Thyroid gland (tissue), 4 donors: ENCODE results near the gene GOLGA6C.

Experiments used
- POLR2A ChIP-seq, 2 donors: fragments of 450-650 bp; IDR thresholded peaks; one replicate each; pipeline ENCODE4 v1.6.1; 2017; ENCODE audit warnings: antibody characterized with exemption in 2 of 2, mild to moderate bottlenecking in 2 of 2, moderate library complexity in 1 of 2
- TF ChIP-seq, protein P1 (sequence below), 6 experiments: fragments of 200-600 bp in 3 of 6; fragments of 450-650 bp in 3 of 6; sonication (generic) in 3 of 6; IDR thresholded peaks; one replicate each; pipeline ENCODE4 v1.5.1; 2016 to 2019; ENCODE audit warnings: antibody characterized with exemption in 6 of 6, mild to moderate bottlenecking in 2 of 6, inconsistent platforms in 1 of 6, moderate library complexity in 1 of 6

DNA sequence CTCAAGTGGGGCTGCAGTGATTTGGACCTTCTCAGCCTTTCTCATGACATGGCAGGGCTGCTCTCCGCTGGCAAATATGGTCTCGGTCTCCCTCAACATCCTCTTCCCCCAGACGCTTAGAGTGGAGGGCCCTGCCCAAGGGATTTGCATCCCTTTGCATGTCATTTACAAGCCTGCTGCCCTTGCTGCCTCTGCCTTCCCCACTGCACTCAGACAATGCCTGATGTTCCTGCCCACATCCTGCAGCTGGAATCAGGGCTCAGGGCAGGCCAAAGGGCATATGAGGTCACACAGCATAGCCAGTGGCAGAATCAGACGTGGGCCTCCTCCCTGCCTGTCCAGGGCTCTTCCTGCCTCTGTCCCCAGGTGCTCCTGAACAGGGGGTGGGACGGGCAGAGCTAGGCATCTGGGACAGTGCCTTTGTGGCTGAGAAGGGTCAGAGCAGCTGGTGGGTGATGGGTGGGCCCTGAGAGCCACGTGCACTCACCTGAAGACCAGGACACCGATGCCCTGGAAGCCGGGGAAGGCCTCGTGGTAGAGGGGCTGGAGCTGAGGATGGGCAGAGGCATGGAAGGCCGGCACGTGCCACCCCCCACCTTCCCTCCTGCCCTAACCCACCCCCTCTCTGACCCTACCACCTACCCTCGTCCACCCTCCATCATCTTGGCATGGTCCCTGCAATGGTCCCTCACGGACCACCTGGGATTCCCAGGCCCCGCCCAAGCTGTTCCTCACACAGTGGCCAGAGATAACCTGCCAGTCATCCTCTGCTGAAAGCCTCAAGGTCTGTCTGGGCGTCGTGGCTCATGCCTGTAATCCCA is 27.4 kb upstream of the GOLGA6C start:
- TF ChIP-seq, protein P1, sequence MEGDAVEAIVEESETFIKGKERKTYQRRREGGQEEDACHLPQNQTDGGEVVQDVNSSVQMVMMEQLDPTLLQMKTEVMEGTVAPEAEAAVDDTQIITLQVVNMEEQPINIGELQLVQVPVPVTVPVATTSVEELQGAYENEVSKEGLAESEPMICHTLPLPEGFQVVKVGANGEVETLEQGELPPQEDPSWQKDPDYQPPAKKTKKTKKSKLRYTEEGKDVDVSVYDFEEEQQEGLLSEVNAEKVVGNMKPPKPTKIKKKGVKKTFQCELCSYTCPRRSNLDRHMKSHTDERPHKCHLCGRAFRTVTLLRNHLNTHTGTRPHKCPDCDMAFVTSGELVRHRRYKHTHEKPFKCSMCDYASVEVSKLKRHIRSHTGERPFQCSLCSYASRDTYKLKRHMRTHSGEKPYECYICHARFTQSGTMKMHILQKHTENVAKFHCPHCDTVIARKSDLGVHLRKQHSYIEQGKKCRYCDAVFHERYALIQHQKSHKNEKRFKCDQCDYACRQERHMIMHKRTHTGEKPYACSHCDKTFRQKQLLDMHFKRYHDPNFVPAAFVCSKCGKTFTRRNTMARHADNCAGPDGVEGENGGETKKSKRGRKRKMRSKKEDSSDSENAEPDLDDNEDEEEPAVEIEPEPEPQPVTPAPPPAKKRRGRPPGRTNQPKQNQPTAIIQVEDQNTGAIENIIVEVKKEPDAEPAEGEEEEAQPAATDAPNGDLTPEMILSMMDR (IDR thresholded peaks at IDR 0.05): no peak
- no peak for TF ChIP-seq POLR2A (IDR thresholded peaks at IDR 0.05)
